ENCODE measurements around the gene TRAF3. TPM values are rescaled to one million over a fixed set of nuclear protein-coding genes. Genes with fewer than 3 reads are reported as not detected.
"Not testable (repeated sequence)": the region's sequence is repeated elsewhere in the genome, so short reads cannot be mapped to it uniquely, and the experiment has no call there.

TRAF3 gene
- total RNA-seq, 1 experiment from 2014 or later = 11.5 TPM

DNA sequence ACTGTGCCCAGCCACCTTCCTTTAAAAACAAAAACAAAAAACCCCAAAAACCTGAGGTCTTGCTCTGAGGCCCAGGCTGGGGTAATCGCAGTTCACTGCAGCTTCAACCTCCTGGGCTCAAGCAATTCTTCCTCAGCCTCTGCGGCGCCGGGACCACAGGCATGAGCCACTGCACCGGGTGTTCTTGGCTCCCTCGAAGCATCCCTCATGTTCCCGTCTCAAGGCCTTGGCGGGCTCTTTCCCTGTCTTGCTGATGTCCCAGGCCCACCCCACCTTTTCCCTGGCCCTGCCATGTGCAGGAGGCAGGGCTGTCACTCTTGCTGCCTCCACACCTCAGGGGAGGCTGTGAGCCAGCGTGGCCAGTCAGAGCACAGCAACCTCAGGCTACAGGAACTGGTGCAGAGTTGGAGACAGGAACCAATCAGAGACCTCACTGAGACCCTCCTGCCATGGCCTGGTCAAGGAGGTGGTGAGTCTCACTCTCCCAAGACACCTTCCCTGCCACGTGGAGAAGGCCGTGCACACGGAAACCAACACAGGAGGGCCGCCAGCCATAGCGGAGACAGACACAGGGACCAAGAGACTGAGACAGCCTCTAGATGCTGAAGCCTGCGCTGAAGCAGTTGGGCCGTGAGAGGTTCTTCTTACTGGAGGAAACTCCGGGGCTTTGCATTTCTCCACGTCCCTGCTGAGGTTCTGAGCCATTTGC, 139.3 kb downstream of the TRAF3 start:
- peak; percentile 59 for DNase-seq
- Histone ChIP-seq H3K36me3 (replicated peaks; ENCODE audit: control insufficient read depth, insufficient read depth, low read length) (no peaks in the 10 kb centered on the region), H3K4me3 (ENCODE audit: insufficient read depth, low read depth, low read length) (no peak overlapping the region), H3K27me3 (ENCODE audit: control insufficient read depth, insufficient read depth, low read length) (no peaks in the 10 kb centered on the region)

DNA sequence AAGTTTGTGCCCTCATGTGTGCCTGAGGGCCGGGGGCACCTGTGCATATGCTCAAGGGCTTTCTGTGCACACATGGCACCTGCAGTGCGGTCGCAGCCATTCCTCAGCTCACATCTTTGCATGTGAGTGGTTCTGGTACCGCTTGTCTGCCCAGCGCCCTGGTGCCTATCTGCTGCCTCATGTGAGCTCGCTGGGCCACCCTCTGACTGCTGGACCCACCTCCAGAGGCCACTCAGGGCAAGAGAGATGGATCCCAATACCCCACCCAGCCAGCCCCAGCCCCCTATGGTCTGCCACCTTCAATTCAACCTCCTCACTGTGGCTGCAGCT, 139.8 kb downstream of the TRAF3 start:
- H3K27me3 ChIP-seq (ENCODE audit: control insufficient read depth, insufficient read depth, low read length) = peaks cover under 1% of the 10 kb centered on the region; the same call in 1 of the 2 replicates
- H3K36me3 ChIP-seq (replicated peaks; ENCODE audit: control insufficient read depth, insufficient read depth, low read length) = no peaks in the 10 kb centered on the region
- DNase-seq = no peak
- no peak overlapping the region for H3K4me3 ChIP-seq (ENCODE audit: insufficient read depth, low read depth, low read length)

DNA sequence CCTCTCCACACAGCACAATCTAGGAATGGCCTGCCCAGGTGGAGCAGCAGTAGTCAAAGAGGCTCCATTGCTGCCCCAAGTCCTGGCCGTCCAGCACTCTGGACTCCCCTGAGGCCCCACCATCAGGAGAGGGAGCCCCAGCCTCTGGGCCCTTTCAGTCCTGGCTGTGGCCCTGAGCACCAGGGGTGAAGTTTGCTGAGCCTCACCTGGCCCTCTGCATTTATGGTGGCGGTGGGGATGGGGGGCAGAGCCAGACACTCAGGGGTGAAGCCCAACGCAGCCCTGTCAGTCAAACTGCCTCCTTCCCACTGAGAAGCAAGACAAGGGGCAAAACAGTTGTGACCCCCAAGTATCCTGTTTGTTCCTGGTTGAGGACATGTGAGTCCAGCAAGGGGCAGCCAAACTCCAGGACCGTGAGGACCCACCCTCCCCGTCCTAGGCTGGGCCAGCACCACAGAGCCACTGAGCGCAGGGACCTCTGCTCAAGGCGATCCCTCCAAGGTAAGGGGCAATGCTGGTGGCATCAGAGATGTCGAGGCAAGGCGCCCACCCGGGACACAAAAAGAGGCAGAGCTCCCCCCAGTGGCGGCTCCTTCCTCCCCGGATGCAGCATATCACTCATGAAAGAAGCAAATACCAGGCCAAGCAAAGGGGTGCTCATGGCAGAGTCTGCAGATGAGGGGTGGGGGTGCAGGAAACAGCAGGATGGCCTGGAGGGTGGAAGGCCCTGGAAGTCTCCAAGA, 140.4 kb downstream of the TRAF3 start:
- H3K4me3 ChIP-seq (ENCODE audit: insufficient read depth, low read depth, low read length) = no peak overlapping the region
- no peaks in the 10 kb centered on the region for H3K36me3 ChIP-seq (replicated peaks; ENCODE audit: control insufficient read depth, insufficient read depth, low read length)
- H3K27me3 ChIP-seq (ENCODE audit: control insufficient read depth, insufficient read depth, low read length) = peaks cover 4% of the 10 kb centered on the region; the same call in 1 of the 2 replicates
- DNase-seq = peak; percentile 97

DNA sequence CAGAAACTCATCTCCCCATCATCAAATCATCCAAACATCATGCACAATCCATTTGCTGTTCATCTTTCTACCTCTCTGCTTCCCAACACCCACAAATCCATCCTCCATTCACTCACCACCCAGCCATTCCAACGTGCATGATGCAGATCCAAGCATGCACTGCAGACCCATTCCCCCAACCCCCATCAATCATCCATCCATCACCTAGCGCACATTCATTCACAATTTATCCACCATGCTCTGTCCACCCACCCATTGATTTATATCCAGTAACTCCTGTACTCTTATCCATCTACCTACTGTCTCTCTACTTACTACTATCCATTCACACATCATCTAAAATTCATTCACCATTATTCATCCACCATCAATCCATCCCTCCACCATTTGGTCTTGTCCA, 141.2 kb downstream of the TRAF3 start:
- Histone ChIP-seq H3K4me3 (ENCODE audit: insufficient read depth, low read depth, low read length) (no peak overlapping the region), H3K27me3 (ENCODE audit: control insufficient read depth, insufficient read depth, low read length) (peaks cover 9% of the 10 kb centered on the region; the same call in 1 of the 2 replicates)
- no peak for DNase-seq

DNA sequence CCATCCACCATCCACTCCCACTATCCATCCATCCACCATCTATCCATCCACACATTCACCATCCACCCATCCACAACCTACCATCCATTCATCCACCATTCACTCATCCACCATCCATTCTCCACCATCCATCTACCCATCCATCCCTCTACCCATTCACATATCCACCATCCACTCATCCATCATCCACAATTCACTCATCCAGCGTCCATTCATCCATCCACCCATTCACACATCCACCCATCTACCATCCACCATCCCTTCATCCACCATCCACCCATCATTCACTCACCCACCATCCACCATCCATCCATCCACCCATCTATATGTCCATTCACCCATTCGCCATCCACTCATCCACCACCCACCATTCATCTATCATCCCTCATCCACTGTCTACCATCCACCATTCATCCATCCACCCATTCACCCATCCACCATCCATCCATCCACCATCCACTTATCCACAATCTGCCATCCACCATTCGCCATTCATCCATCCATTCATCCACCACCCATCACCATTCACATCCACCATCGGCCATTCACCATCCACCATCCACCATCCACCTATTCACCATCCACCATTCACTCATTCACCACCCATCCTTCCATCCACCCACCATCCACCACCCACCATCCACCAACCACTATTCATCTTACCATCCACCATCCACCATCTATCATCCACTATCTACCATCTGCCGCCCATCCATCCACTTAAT, 143.2 kb downstream of the TRAF3 start:
- Histone ChIP-seq H3K36me3 (replicated peaks; ENCODE audit: control insufficient read depth, insufficient read depth, low read length) (no peaks in the 10 kb centered on the region), H3K4me3 (ENCODE audit: insufficient read depth, low read depth, low read length) (no peak overlapping the region), H3K27me3 (ENCODE audit: control insufficient read depth, insufficient read depth, low read length) (peaks cover 21% of the 10 kb centered on the region; the same call in 1 of the 2 replicates)
- no peak for DNase-seq

More for the DNA sequence above, 141.2 kb downstream of the TRAF3 start:
- H3K36me3 ChIP-seq (replicated peaks; ENCODE audit: control insufficient read depth, insufficient read depth, low read length) = no peaks in the 10 kb centered on the region

DNA sequence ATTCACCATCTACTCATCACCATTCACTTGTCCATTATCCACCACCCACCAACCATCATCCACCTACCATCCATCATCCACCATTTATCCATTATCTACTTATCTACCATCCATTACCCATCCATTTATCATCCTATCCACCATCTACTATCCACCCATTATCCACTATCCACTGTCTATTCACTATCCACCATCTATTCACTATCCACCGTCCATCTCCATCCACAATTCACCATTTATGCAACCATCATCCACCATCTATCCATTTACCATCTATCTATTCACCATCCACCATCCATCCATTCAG, 143.7 kb downstream of the TRAF3 start:
- peaks cover 23% of the 10 kb centered on the region; the same call in 1 of the 2 replicates for H3K27me3 ChIP-seq (ENCODE audit: control insufficient read depth, insufficient read depth, low read length)
- no peaks in the 10 kb centered on the region for H3K36me3 ChIP-seq (replicated peaks; ENCODE audit: control insufficient read depth, insufficient read depth, low read length)
- no peak for DNase-seq
- no peak overlapping the region for H3K4me3 ChIP-seq (ENCODE audit: insufficient read depth, low read depth, low read length)

DNA sequence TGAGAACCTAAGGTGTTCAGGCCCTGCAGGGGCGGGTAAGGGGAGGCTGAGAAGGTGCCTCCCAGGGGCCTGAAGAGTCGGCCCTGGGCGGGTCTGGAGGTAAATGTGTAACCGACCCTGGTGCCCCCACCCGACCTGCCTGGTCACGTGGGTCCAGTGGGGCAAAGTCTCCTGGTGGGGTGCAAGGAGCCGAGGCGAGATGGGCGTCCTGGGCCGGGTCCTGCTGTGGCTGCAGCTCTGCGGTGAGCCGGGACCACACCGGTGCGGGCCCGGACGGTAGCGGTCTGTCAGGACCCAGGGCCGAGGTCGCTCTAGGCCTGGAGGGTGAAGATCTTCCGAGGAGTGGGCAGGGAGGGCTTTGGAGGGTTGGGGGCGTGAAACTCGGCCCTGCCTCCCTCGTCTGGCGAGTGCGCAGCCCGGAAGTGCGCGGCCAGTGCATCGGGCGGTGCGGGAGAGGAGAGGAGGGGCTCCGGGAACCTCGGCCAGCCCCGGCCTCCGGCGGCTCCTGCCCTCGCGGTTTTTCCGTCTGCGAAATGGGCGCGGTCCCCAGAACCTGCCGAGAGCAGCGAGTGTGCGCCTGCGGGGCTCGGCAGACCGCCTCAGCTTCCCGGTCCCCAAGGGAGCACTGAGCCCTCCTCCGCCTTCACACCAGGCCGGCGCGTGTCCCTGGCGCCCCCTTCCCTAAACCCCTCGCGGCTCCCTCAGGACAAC, 145.4 kb downstream of the TRAF3 start, which contains the start of gene AMN:
Gene AMN, plus strand, starts transcription at position 174 of the 711 bp plus-strand sequence. Its CDS starts 26 bp downstream, at position 200.
- Histone ChIP-seq H3K27me3 (ENCODE audit: control insufficient read depth, insufficient read depth, low read length) (peaks cover 27% of the 10 kb centered on the region), H3K36me3 (replicated peaks; ENCODE audit: control insufficient read depth, insufficient read depth, low read length) (no peaks in the 10 kb centered on the region), H3K4me3 (ENCODE audit: insufficient read depth, low read depth, low read length) (peak within 1 kb of the TSS; percentile 27; the same call in 1 of the 2 replicates)
- peak; percentile 61 for DNase-seq

DNA sequence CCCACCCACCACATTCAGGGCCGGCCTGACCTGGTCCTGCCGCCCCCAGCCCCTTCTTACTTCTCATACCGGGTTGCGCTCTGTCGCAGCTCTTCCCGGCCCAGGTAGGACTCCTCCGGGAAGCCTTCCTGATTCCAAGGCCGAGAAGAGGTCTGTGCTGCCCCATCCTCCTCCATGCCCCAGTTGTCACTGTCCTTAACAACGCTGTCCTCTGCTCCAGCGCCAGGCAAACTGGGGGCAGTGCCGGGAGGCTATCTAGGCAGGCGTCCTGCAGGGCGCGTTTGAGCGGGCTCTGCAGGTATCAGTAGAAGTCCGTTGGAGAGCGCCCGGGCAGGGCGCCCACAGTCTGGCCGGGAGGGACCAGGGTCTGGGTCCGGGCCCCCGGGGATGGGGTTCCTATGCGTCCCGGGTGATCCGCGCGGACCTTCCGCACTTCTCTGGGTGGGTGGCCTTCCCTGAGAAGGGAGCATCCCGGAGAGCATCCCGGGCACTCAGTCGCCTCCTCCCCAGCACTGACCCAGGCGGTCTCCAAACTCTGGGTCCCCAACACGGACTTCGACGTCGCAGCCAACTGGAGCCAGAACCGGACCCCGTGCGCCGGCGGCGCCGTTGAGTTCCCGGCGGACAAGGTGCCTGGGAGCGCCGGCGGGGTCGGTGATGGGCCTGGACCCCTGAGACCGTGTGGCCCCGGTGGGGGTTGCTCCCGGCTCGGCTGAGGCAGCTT, 146.1 kb downstream of the TRAF3 start:
- Histone ChIP-seq H3K27me3 (ENCODE audit: control insufficient read depth, insufficient read depth, low read length) (peaks cover 33% of the 10 kb centered on the region), H3K36me3 (replicated peaks; ENCODE audit: control insufficient read depth, insufficient read depth, low read length) (no peaks in the 10 kb centered on the region), H3K4me3 (ENCODE audit: insufficient read depth, low read depth, low read length) (peak overlapping the region; percentile 27; the same call in 1 of the 2 replicates)
- peak; percentile 65 for DNase-seq

DNA sequence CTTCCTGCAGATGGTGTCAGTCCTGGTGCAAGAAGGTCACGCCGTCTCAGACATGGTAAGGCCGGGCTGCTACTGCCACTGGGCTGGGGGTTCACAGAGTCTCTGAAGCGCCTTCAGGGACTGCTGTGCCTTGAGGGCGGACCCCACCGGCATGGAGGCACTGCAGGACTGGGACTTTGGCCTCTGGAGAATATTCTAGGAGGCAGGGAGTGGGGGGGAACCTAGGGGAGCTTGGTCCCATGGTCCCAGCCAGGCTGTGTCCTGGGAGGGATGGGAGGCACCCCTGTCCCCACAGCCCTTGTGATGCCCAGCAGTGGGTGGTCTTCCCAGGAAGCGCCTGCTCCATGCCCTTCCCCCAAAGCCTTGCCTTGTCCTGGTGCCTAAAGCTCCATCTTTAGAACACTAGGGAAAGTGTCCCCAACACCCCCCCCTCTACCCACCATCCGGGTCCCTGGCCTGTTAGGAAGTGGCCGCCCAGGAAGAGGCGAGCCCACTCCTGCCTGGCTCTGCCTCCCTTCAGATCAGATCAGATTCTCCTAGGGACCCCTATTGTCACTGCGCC, 146.8 kb downstream of the TRAF3 start:
- no peaks in the 10 kb centered on the region for H3K36me3 ChIP-seq (replicated peaks; ENCODE audit: control insufficient read depth, insufficient read depth, low read length)
- no peak overlapping the region for H3K4me3 ChIP-seq (ENCODE audit: insufficient read depth, low read depth, low read length)
- no peak for DNase-seq
- peaks cover 39% of the 10 kb centered on the region for H3K27me3 ChIP-seq (ENCODE audit: control insufficient read depth, insufficient read depth, low read length)

DNA sequence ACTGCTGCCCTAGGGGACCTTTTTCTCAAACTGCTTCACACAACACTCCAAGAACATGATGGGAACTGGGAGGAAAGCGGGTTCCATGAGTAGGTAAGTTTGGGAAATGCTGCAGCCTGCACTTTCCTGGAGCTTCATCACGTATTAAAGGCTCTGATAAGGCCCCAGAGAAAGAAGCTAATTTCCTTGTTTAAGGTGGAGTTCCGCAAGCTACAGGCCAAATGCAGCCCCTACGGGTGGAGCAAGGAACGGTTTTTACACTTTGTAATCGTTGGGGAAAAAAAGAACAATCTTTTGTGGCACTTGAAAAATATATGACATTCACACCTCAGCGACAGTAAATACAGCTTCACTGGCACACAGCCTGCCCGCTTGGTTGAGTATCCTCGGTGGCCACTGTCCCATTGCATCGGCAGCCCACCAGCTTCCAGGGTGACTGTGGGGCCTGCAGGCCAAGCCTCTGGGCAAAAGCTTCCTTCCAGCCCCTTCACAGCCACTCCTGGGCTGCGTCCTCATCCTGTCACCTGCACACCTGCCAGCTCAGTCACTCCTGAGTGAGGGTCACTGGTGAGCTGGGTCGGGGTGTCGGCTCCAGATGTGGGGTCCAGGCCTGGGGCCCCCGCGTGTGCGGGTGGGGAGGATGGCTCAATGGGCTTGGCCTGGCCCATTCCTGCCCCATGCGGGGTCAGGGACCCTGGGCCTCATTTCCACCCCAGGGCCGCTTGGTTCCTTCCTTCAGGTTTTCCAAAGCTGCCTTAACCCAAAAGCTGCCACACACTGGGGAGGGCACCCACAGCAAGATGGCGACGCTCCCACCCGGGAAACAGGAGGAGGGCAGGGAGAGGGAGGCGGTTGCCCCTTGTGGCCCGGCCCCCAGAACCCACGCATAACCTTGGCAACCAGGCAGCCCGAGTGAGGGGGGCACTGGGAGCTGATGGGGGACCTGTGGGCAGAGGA, 147.7 kb downstream of the TRAF3 start:
- peak; percentile 68 for DNase-seq
- H3K27me3 ChIP-seq (ENCODE audit: control insufficient read depth, insufficient read depth, low read length) = peaks cover 48% of the 10 kb centered on the region
- H3K4me3 ChIP-seq (ENCODE audit: insufficient read depth, low read depth, low read length) = no peak overlapping the region
- H3K36me3 ChIP-seq (replicated peaks; ENCODE audit: control insufficient read depth, insufficient read depth, low read length) = no peaks in the 10 kb centered on the region

DNA sequence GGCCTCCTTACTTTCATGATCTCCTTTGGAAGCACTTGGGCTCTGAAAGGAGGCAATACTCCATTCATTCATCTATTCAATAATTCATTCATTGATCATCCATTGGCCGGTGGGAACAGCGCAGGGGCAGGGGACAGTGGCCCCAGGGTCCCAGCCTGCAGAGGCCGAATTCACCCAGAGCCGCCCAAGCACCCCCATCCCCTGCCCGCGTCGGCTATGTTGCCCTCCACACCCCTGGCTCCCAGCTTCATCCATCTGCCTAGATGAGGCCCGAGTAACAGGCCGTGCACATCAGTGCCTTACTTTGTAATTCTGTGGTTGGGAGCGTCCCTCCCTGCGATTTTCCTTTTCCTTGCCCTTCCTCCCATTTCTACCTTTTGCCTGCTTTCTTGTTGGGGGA, 148.4 kb downstream of the TRAF3 start:
- H3K27me3 ChIP-seq (ENCODE audit: control insufficient read depth, insufficient read depth, low read length) = peaks cover 55% of the 10 kb centered on the region
- DNase-seq = peak; percentile 61
- no peak overlapping the region for H3K4me3 ChIP-seq (ENCODE audit: insufficient read depth, low read depth, low read length)
- no peaks in the 10 kb centered on the region for H3K36me3 ChIP-seq (replicated peaks; ENCODE audit: control insufficient read depth, insufficient read depth, low read length)

DNA sequence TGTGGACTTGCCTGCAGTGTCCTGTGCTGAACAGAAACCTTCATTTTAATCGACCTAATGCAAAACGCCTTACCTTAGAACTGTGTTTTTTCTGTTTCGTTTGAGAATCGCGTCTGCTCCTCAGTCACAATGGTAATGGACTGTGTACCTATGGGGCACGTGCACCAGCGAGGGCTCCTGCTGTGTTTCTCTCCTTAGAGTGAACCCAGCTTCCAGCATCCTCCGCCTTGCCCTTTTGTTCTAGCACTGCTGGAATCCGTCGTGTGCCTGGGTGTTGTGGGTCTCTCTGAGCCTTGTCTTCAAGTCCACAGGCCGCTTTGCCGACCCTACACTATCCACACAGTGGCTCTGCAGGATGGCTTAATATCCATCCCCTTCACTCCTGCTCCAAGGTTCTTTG, 148.9 kb downstream of the TRAF3 start:
- Histone ChIP-seq H3K36me3 (replicated peaks; ENCODE audit: control insufficient read depth, insufficient read depth, low read length) (no peaks in the 10 kb centered on the region), H3K27me3 (ENCODE audit: control insufficient read depth, insufficient read depth, low read length) (peaks cover 59% of the 10 kb centered on the region), H3K4me3 (ENCODE audit: insufficient read depth, low read depth, low read length) (no peak overlapping the region)
- peak; percentile 64 for DNase-seq

DNA sequence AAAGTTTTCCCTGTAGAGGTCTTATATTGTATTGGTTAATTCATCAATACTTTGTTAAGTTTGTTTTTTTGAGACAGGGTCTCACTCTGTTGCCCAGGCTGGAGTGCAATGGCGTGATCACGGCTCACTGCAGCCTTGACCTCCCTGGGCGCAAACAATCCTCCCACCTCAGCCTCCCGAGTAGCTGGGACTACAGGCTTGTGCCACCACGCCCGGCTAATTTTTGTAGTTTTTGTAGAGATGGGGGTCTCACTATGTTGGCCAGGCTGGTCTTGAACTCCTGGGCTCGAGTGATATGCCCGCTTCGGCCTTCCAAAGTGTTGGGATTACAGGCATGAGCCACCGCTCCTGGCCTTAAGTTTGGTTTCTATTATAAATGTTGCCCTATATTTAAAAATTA, 149.6 kb downstream of the TRAF3 start:
- peaks cover 61% of the 10 kb centered on the region for H3K27me3 ChIP-seq (ENCODE audit: control insufficient read depth, insufficient read depth, low read length)
- H3K4me3 ChIP-seq (ENCODE audit: insufficient read depth, low read depth, low read length); DNase-seq; H3K36me3 ChIP-seq (replicated peaks; ENCODE audit: control insufficient read depth, insufficient read depth, low read length): not testable (repeated sequence)

All from H7 (cell line).